GM21526 (cell line): Measurements from ENCODE around the gene NSMCE1.
A peak's percentile ranks its signal among the peaks of the same experiment; 100 is the strongest.
"Not testable (repeated sequence)": the region's sequence is repeated elsewhere in the genome, so short reads cannot be mapped to it uniquely, and the experiment has no call there.

ENCODE experiments used
- ATAC-seq: cut with Tn5 transposase; IDR thresholded peaks from one replicate; pipeline ENCODE4 v1.9.1; 2021; ENCODE audit warnings: moderate library complexity; ENCODE audit not compliant: unreplicated experiment, low FRiP score

The NSMCE1 gene

GRCh38 chr16:27220527-27220926 is 48.0 kb downstream of the NSMCE1 start:
- ATAC-seq = no peak

GRCh38 chr16:27220120-27220519 is 48.5 kb downstream of the NSMCE1 start:
- ATAC-seq = no peak

- no peak for ATAC-seq
These were observed 49.4 kb downstream of the NSMCE1 start for GRCh38 chr16:27219161-27219560.

GRCh38 chr16:27218756-27219155 is 49.8 kb downstream of the NSMCE1 start:
- no peak for ATAC-seq

- no peak for ATAC-seq
These were observed 51.3 kb downstream of the NSMCE1 start for GRCh38 chr16:27217256-27217655.

- no peak for ATAC-seq
These were observed 52.2 kb downstream of the NSMCE1 start for GRCh38 chr16:27216297-27216885.

- no peak for ATAC-seq
These were observed 52.9 kb downstream of the NSMCE1 start for GRCh38 chr16:27215660-27216059.

- ATAC-seq = no peak
These were observed 54.2 kb downstream of the NSMCE1 start for GRCh38 chr16:27214084-27214961.

- ATAC-seq = no peak
These were observed 57.5 kb downstream of the NSMCE1 start for GRCh38 chr16:27211026-27211425.

- ATAC-seq = no peak
These were observed 58.4 kb downstream of the NSMCE1 start for GRCh38 chr16:27210174-27210573.

- no peak for ATAC-seq
These were observed 59.0 kb downstream of the NSMCE1 start for GRCh38 chr16:27209591-27209990.

GRCh38 chr16:27208796-27209195 is 59.8 kb downstream of the NSMCE1 start:
- no peak for ATAC-seq

GRCh38 chr16:27208081-27208680 is 60.4 kb downstream of the NSMCE1 start:
- ATAC-seq = no peak

GRCh38 chr16:27207121-27207520 is 61.5 kb downstream of the NSMCE1 start:
- ATAC-seq = not testable (repeated sequence)

GRCh38 chr16:27205423-27206065 is 63.0 kb downstream of the NSMCE1 start:
- no peak for ATAC-seq

GRCh38 chr16:27204312-27204915 is 64.2 kb downstream of the NSMCE1 start:
- no peak for ATAC-seq

GRCh38 chr16:27203507-27204311 is 64.9 kb downstream of the NSMCE1 start, which contains the start of gene KDM8:
KDM8 (plus strand) TSS chr16:27203526; CDS start chr16:27210124, 6,598 bp downstream.
- ATAC-seq = peak; percentile 85

- peak; percentile 54 for ATAC-seq
These were observed 65.6 kb downstream of the NSMCE1 start for GRCh38 chr16:27202923-27203506.

- not testable (repeated sequence) for ATAC-seq
These were observed 67.7 kb downstream of the NSMCE1 start for GRCh38 chr16:27200914-27201313.
